Uterus (tissue), 2 donors: ENCODE results near the gene RAPH1.

Experiments
- CTCF ChIP-seq, 4 experiments: fragments of 200-600 bp in 2 of 4; fragments of 450-650 bp in 2 of 4; sonication (generic) in 2 of 4; IDR thresholded peaks; one replicate each; pipeline ENCODE4 v1.5.1; 2016 to 2019; ENCODE audit warnings: antibody characterized with exemption in 4 of 4, mild to moderate bottlenecking in 2 of 4, moderate library complexity in 1 of 4
- POLR2A ChIP-seq, 2 donors: fragments of 450-650 bp; IDR thresholded peaks; one replicate each; pipeline ENCODE4 v1.6.1; 2016; ENCODE audit warnings: antibody characterized with exemption in 2 of 2, mild to moderate bottlenecking in 1 of 2, moderate library complexity in 1 of 2

DNA sequence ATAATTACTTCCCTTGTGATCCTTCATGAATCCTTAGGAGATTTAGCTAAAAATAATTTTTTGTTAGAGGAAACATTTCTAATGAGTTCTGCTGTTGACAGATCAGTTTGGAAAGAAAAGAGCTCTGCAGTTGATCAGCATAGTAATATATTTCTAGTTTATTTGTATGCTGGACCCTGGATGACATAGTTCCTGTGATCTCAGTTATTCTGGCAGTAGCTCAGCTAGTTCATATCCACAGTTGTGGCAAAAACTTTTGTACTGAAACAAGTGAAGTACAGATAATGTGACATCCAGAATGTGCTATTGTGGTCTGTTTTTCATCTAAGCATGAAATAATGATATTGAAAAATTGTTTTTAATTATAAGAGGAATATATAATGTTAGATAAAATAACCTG, 173.2 kb downstream of the RAPH1 start:
- no peak for TF ChIP-seq CTCF (IDR thresholded peaks at IDR 0.05)
- no peak for TF ChIP-seq POLR2A (IDR thresholded peaks at IDR 0.05)
